HepG2 (cell line): Measurements from ENCODE around the gene ELOVL2. TPM values are rescaled to one million over a fixed set of nuclear protein-coding genes. Genes with fewer than 3 reads are reported as not detected.
A peak's percentile ranks its signal among the peaks of the same experiment; 100 is the strongest.

Experiments used
- ATAC-seq: fragments of 200-7000 bp; cut with Tn5 transposase; 3 replicates; pipeline ENCODE4 v1.9.1; 2020; ENCODE audit warnings: mild to moderate bottlenecking, moderate library complexity
- BruUV-seq: library from RNA; stranded (reverse); fragments of 400-500 nt; replicated peaks from 2 replicates; lab custom pipeline; 2021; lab: Mats Ljungman, UMichigan
- CTCF ChIA-PET: fragments of 300-600 bp; formaldehyde crosslinking; extraction: SDS; loops from one replicate; lab custom pipeline; 2021; ENCODE audit warnings: low total read pairs, inconsistent platforms, low intra/inter-chr PET ratio; lab: Yijun Ruan, JAX
- POLR2A ChIA-PET: fragments of 350-600 bp; sonication (Branson Sonifier 250); formaldehyde crosslinking; loops from one replicate; lab custom pipeline; 2020; ENCODE audit warnings: antibody characterized with exemption, inconsistent platforms; lab: Yijun Ruan, JAX
- DNase-seq: peaks from one replicate; pipeline ENCODE4 v3.0.0-alpha.2; 2015; ENCODE audit warnings: low spot score
- FAIRE-seq: peaks from 3 replicates; lab custom pipeline; 2011; peaks lifted over from hg19 to GRCh38; lab: Jason Lieb, UNC
- H2AFZ ChIP-seq: one replicate; pipeline ENCODE4 v1.6.1; 2011; ENCODE audit warnings: low read length, inconsistent platforms
- H3K27ac ChIP-seq: fragments of 300-600 bp; 3 replicates; pipeline ENCODE4 v1.8.0; 2011; ENCODE audit warnings: mixed run types, mild to moderate bottlenecking, mixed read lengths, low read length, inconsistent platforms; ENCODE audit not compliant: insufficient read depth; ENCODE audit errors: extremely low read length
- H3K27me3 ChIP-seq, 2 experiments: fragments of 200-600 bp in 1 of 2; 2 replicates in 1 of 2; 3 replicates in 1 of 2; pipeline versions ENCODE4 v1.6.0 to v1.8.0; 2011; ENCODE audit warnings: low read length in 2 of 2, mild to moderate bottlenecking in 2 of 2, moderate library complexity in 2 of 2, inconsistent platforms in 1 of 2; ENCODE audit not compliant: insufficient read depth in 2 of 2, control insufficient read depth in 1 of 2
- H3K36me3 ChIP-seq, 2 experiments: fragments of 200-600 bp in 1 of 2; replicated peaks in 1 of 2; 2 replicates in 1 of 2; 3 replicates in 1 of 2; pipeline versions ENCODE4 v1.5.1 to v1.8.0; 2011; ENCODE audit warnings: low read length in 2 of 2, inconsistent platforms in 1 of 2; ENCODE audit not compliant: insufficient read depth in 2 of 2, control insufficient read depth in 1 of 2
- H3K4me1 ChIP-seq: 2 replicates; pipeline ENCODE4 v1.5.1; 2012; ENCODE audit warnings: low read length, inconsistent platforms; ENCODE audit not compliant: insufficient read depth
- H3K4me2 ChIP-seq: 2 replicates; pipeline ENCODE4 v1.6.0; 2011; ENCODE audit warnings: low read depth, low read length, inconsistent platforms
- H3K4me3 ChIP-seq, 3 experiments: fragments of 200-600 bp in 1 of 3; sonication (generic), shearing (Covaris generic) in 1 of 3; replicated peaks in 1 of 3; 2 replicates each; pipeline ENCODE4 v1.5.1; 2011 to 2016; ENCODE audit warnings: low read length in 3 of 3, inconsistent platforms in 2 of 3, low read depth in 2 of 3, mild to moderate bottlenecking in 2 of 3, control low read depth in 1 of 3, mixed read lengths in 1 of 3; ENCODE audit not compliant: insufficient read depth in 1 of 3
- H3K79me2 ChIP-seq: one replicate; pipeline ENCODE4 v1.6.1; 2011; ENCODE audit warnings: low read length, inconsistent platforms; ENCODE audit not compliant: insufficient read depth
- H3K9ac ChIP-seq: 2 replicates; pipeline ENCODE4 v1.6.0; 2011; ENCODE audit warnings: mild to moderate bottlenecking, low read depth, low read length, inconsistent platforms; ENCODE audit not compliant: insufficient read depth
- H3K9me3 ChIP-seq: 2 replicates; pipeline ENCODE4 v1.5.1; 2012; ENCODE audit warnings: mild to moderate bottlenecking, low read length
- H4K20me1 ChIP-seq: 2 replicates; pipeline ENCODE4 v1.6.0; 2011; ENCODE audit warnings: inconsistent platforms, mild to moderate bottlenecking, low read length, moderate library complexity; ENCODE audit not compliant: insufficient read depth
- ARNTL ChIP-seq: sonication (generic); formaldehyde crosslinking; IDR thresholded peaks from 2 replicates; pipeline ENCODE4 v1.4.0; 2020; ENCODE audit warnings: mild to moderate bottlenecking, missing genetic modification reagents
- CENPX ChIP-seq: sonication (generic); formaldehyde crosslinking; IDR thresholded peaks from 2 replicates; pipeline ENCODE4 v1.9.0; 2021; ENCODE audit warnings: mild to moderate bottlenecking, missing genetic modification reagents, moderate library complexity
- DMAP1 ChIP-seq: IDR thresholded peaks from 2 replicates; pipeline ENCODE4 v1.6.1; 2016
- GZF1 ChIP-seq: sonication (generic); formaldehyde crosslinking; IDR thresholded peaks from 2 replicates; pipeline ENCODE4 v1.5.1; 2020; ENCODE audit warnings: mild to moderate bottlenecking, missing genetic modification reagents
- KDM3A ChIP-seq: IDR thresholded peaks from 2 replicates; pipeline ENCODE4 v1.6.1; 2018; ENCODE audit warnings: low read depth, missing compliant biosample characterization
- PHF20 ChIP-seq: sonication (generic); formaldehyde crosslinking; IDR thresholded peaks from 2 replicates; pipeline ENCODE4 v1.5.0; 2020; ENCODE audit warnings: mild to moderate bottlenecking, missing genetic modification reagents
- RXRB ChIP-seq: IDR thresholded peaks from 2 replicates; pipeline ENCODE4 v1.6.1; 2016; ENCODE audit warnings: borderline replicate concordance, missing genetic modification reagents, missing compliant biosample characterization
- SNAI1 ChIP-seq: sonication (generic); formaldehyde crosslinking; IDR thresholded peaks from 2 replicates; pipeline ENCODE4 v1.5.0; 2020; ENCODE audit warnings: mild to moderate bottlenecking, missing genetic modification reagents, borderline replicate concordance
- SOX5 ChIP-seq: IDR thresholded peaks from 2 replicates; pipeline ENCODE4 v1.6.1; 2016; ENCODE audit warnings: borderline replicate concordance
- ZNF263 ChIP-seq: sonication (generic); formaldehyde crosslinking; IDR thresholded peaks from 2 replicates; pipeline ENCODE4 v1.4.0; 2020; ENCODE audit warnings: missing genetic modification reagents
- ZNF33A ChIP-seq: sonication (generic); formaldehyde crosslinking; IDR thresholded peaks from 2 replicates; pipeline ENCODE4 v1.5.1; 2020; ENCODE audit warnings: missing genetic modification reagents, mild to moderate bottlenecking, moderate library complexity, borderline replicate concordance
- ZNF552 ChIP-seq: sonication (generic); formaldehyde crosslinking; IDR thresholded peaks from 2 replicates; pipeline ENCODE4 v1.9.0; 2022; ENCODE audit warnings: missing genetic modification reagents, mild to moderate bottlenecking, borderline replicate concordance
- ZNF670 ChIP-seq: sonication (generic); formaldehyde crosslinking; IDR thresholded peaks from 2 replicates; pipeline ENCODE4 v1.8.0; 2022; ENCODE audit warnings: mild to moderate bottlenecking, missing genetic modification reagents, borderline replicate concordance
- ZNF747 ChIP-seq: sonication (generic); formaldehyde crosslinking; IDR thresholded peaks from 2 replicates; pipeline ENCODE4 v1.8.1; 2023; ENCODE audit warnings: missing genetic modification reagents, mild to moderate bottlenecking, borderline replicate concordance
- ZNF772 ChIP-seq: sonication (generic); formaldehyde crosslinking; IDR thresholded peaks from 2 replicates; pipeline ENCODE4 v1.5.0; 2020; ENCODE audit warnings: mild to moderate bottlenecking, missing genetic modification reagents
- ZNF816 ChIP-seq: sonication (generic); formaldehyde crosslinking; IDR thresholded peaks from 2 replicates; pipeline ENCODE4 v1.8.0; 2022; ENCODE audit warnings: missing genetic modification reagents, mild to moderate bottlenecking, borderline replicate concordance
- WGBS: methylation state at CpG from one replicate; pipeline ENCODE4 v1.1.6; 2017; ENCODE audit warnings: low lambda C conversion rate; 5-methylcytosine and 5-hydroxymethylcytosine counted together
- in situ Hi-C: cut with HindIII; loops from 2 replicates; pipeline ENCODE4 v1.10.0; 2017; ENCODE audit warnings: low pct_unique_long_range_greater_than_20kb; ENCODE audit not compliant: extremely low pct_ligation_motif_present
- intact Hi-C: fragments of 100-400 bp; cut with micrococcal nuclease; formaldehyde crosslinking; loops from one replicate; pipeline ENCODE4 v1.10.0; 2022; ENCODE audit not compliant: unreplicated experiment
- polyA plus RNA-seq, 8 experiments: library from polyadenylated mRNA; depleted of rRNA in 3 of 8; stranded (reverse) in 7 of 8; unstranded in 1 of 8; fragments of >200 nt; fragmentation: Illumina TruSeq in 4 of 8; extraction: Trizol in 4 of 8; gene quantifications; 2 replicates each; pipeline versions ENCODE4 v1.2.1 to v1.2.3, GENCODE V29; 2011 to 2016; ENCODE audit warnings: low read depth in 4 of 8, missing spikeins in 1 of 8, mixed read lengths in 1 of 8; ENCODE audit not compliant: insufficient read depth in 1 of 8
- total RNA-seq, 5 experiments: library from RNA; depleted of rRNA; stranded (reverse); fragments of >200 nt; fragmentation: Illumina TruSeq; extraction: Trizol; gene quantifications; 2 replicates each; pipeline ENCODE4 v1.2.3, GENCODE V29; 2016; ENCODE audit warnings: low read depth in 1 of 5
- TF ChIP-seq, protein P1 (sequence below): sonication (generic); formaldehyde crosslinking; IDR thresholded peaks from 2 replicates; pipeline ENCODE4 v1.9.0; 2021; ENCODE audit warnings: mild to moderate bottlenecking, missing genetic modification reagents
- TF ChIP-seq, protein P2 (sequence below): sonication (generic); formaldehyde crosslinking; IDR thresholded peaks from 2 replicates; pipeline ENCODE4 v1.8.0; 2022; ENCODE audit warnings: missing genetic modification reagents, mild to moderate bottlenecking, inconsistent platforms, borderline replicate concordance

ELOVL2 gene
- total and polyA plus RNA-seq, 2 of the 13 experiments (the other 11 are each of a cell fraction or from before 2014, with no cell fraction given) = 43.6 to 65.4 TPM

DNA sequence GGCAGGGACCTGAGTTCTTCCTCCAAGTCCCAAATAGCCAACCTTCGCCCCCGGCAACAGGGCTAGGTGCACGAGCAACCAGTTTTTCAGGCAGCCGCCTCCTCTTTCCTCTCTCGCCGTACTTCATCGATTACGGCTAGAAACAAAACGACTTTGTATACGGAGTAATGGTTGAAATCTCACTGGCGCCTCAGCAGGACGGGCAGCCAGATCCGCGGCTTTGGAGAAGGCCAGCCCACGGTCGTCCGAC is 49.2 kb upstream of the ELOVL2 start:
- WGBS = 1% methylated on average over 16 of the region's 17 CpGs
- ChIA-PET CTCF (interaction anchor here (0.9 to 1.2 kb wide), 2 partner anchors 403 to 482 kb away, joined by 4 read pairs; no protein-coding TSS in a partner anchor), POLR2A (interaction anchor here (0.7 to 1.4 kb wide), 18 partner anchors 10 to 478 kb away, joined by 3 to 13 read pairs (median 3); partner anchors contain the start of genes ERVFRD-1 and TMEM14C)
- Histone ChIP-seq H3K9me3 (no peaks in the 10 kb centered on the region), H2AFZ (peak overlapping the region; percentile 81), H3K4me1 (peaks cover 46% of the 10 kb centered on the region), H3K36me3 (no peaks in the 10 kb centered on the region), H3K27ac (peak overlapping the region; percentile 90), H3K9ac (peak overlapping the region; percentile 85), H4K20me1 (peaks cover 9% of the 10 kb centered on the region; the same call in 1 of the 2 replicates), H3K4me2 (peak overlapping the region; percentile 86), H3K4me3 (peak overlapping the region; percentile 93 to 99 (median 97)), H3K27me3 (no peaks in the 10 kb centered on the region; a peak in 1 of 5 replicates), H3K79me2 (peaks cover 40% of the 10 kb centered on the region)
- ATAC-seq = no peak
- no peak for FAIRE-seq
- in situ Hi-C loops (no loop called here), intact Hi-C loops (loop anchor here (1.0 to 5.0 kb wide), 4 partner anchors 49 to 482 kb away; partner anchors contain the start of gene TMEM170B)
- DNase-seq = no peak
- BruUV-seq = no TSS peak
- peak; percentile 34; the same call in 1 of the 2 replicates for TF ChIP-seq ZNF33A (CRISPR knock-in tag)
- 0 out of 2 replicates have a peak, but pooled peaks have one; percentile 15 for TF ChIP-seq ZNF552 (CRISPR knock-in tag)
- TF ChIP-seq ZNF747 (CRISPR knock-in tag) = peak; percentile 28; the same call in 1 of the 2 replicates
- 0 out of 2 replicates have a peak, but pooled peaks have one; percentile 82 for TF ChIP-seq KDM3A (CRISPR knock-in tag)
- TF ChIP-seq ZNF670 (CRISPR knock-in tag) = peak; percentile 94
- peak; percentile 86; the same call in 1 of the 2 replicates for TF ChIP-seq GZF1
- TF ChIP-seq SNAI1 (CRISPR knock-in tag) = 0 out of 2 replicates have a peak, but pooled peaks have one; percentile 3
- peak; percentile 31; the same call in 1 of the 2 replicates for TF ChIP-seq ZNF263 (CRISPR knock-in tag)
- TF ChIP-seq ZNF772 (CRISPR knock-in tag) = peak; percentile 14; the same call in 1 of the 2 replicates
- 0 out of 2 replicates have a peak, but pooled peaks have one; percentile 32 for TF ChIP-seq ARNTL (CRISPR knock-in tag)
- peak; percentile 87; the same call in 1 of the 2 replicates for TF ChIP-seq DMAP1 (CRISPR knock-in tag)
- TF ChIP-seq CENPX (CRISPR knock-in tag) = no peak
- no peak for TF ChIP-seq PHF20 (CRISPR knock-in tag)
- TF ChIP-seq, protein P1, sequence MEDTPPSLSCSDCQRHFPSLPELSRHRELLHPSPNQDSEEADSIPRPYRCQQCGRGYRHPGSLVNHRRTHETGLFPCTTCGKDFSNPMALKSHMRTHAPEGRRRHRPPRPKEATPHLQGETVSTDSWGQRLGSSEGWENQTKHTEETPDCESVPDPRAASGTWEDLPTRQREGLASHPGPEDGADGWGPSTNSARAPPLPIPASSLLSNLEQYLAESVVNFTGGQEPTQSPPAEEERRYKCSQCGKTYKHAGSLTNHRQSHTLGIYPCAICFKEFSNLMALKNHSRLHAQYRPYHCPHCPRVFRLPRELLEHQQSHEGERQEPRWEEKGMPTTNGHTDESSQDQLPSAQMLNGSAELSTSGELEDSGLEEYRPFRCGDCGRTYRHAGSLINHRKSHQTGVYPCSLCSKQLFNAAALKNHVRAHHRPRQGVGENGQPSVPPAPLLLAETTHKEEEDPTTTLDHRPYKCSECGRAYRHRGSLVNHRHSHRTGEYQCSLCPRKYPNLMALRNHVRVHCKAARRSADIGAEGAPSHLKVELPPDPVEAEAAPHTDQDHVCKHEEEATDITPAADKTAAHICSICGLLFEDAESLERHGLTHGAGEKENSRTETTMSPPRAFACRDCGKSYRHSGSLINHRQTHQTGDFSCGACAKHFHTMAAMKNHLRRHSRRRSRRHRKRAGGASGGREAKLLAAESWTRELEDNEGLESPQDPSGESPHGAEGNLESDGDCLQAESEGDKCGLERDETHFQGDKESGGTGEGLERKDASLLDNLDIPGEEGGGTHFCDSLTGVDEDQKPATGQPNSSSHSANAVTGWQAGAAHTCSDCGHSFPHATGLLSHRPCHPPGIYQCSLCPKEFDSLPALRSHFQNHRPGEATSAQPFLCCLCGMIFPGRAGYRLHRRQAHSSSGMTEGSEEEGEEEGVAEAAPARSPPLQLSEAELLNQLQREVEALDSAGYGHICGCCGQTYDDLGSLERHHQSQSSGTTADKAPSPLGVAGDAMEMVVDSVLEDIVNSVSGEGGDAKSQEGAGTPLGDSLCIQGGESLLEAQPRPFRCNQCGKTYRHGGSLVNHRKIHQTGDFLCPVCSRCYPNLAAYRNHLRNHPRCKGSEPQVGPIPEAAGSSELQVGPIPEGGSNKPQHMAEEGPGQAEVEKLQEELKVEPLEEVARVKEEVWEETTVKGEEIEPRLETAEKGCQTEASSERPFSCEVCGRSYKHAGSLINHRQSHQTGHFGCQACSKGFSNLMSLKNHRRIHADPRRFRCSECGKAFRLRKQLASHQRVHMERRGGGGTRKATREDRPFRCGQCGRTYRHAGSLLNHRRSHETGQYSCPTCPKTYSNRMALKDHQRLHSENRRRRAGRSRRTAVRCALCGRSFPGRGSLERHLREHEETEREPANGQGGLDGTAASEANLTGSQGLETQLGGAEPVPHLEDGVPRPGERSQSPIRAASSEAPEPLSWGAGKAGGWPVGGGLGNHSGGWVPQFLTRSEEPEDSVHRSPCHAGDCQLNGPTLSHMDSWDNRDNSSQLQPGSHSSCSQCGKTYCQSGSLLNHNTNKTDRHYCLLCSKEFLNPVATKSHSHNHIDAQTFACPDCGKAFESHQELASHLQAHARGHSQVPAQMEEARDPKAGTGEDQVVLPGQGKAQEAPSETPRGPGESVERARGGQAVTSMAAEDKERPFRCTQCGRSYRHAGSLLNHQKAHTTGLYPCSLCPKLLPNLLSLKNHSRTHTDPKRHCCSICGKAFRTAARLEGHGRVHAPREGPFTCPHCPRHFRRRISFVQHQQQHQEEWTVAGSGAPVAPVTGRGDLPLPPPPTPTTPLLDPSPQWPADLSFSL (CRISPR knock-in tag) = no peak
- TF ChIP-seq ZNF816 (CRISPR knock-in tag) = peak; percentile 95; the same call in 1 of the 2 replicates
- TF ChIP-seq, protein P2, sequence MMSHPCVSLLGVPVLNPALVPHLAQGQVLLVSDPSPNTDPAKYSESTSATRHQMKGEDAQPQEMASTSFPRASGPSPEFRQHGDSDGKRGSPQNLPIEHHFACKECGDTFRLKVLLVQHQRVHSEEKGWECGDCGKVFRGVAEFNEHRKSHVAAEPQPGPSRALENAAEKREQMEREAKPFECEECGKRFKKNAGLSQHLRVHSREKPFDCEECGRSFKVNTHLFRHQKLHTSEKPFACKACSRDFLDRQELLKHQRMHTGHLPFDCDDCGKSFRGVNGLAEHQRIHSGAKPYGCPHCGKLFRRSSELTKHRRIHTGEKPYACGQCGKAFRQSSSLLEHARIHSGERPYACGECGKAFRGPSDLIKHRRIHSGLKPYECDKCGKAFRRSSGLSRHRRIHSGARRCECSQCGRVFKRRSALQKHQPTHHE = peak; percentile 87; the same call in 1 of the 2 replicates
- peak; percentile 44; the same call in 1 of the 2 replicates for TF ChIP-seq SOX5 (CRISPR knock-in tag)
- peak; percentile 24; the same call in 1 of the 2 replicates for TF ChIP-seq RXRB (CRISPR knock-in tag)
